Panc1 (cell line): ENCODE measurements around the gene LPIN3.

Experiments used
- POLR2AphosphoS5 ChIP-seq: IDR thresholded peaks from 2 replicates; pipeline ENCODE4 v1.6.1; 2012; ENCODE audit warnings: mild to moderate bottlenecking, low read depth, low read length, moderate library complexity
- SIN3A ChIP-seq: IDR thresholded peaks from 2 replicates; pipeline ENCODE4 v1.6.1; 2012; ENCODE audit warnings: low read depth, mild to moderate bottlenecking, low read length, moderate library complexity, borderline replicate concordance; ENCODE audit not compliant: insufficient read depth
- TF ChIP-seq, protein P1 (sequence below): fragments of 450-650 bp; IDR thresholded peaks from 2 replicates; pipeline ENCODE4 v1.5.1; 2017; ENCODE audit warnings: mild to moderate bottlenecking

DNA sequence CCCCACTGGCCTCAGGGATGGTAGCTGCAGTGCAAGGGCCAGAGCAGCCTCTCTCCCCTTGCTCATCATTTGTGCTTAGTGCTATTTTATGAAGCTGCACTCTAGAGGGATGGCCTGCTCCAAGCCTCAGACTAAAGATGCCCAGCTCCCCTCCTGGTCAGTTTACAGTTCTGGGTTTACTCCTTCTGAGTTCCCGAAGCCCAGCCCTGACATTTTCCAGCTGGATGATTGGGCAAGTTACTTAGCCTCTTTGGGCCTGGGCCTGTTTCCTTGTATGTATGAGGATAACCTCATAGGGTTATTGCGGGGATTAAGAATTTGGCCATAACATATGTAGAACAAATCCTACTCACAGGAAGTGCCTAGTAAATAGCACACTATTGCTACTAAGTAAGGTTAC, 57.8 kb downstream of the LPIN3 start:
- TF ChIP-seq, protein P1, sequence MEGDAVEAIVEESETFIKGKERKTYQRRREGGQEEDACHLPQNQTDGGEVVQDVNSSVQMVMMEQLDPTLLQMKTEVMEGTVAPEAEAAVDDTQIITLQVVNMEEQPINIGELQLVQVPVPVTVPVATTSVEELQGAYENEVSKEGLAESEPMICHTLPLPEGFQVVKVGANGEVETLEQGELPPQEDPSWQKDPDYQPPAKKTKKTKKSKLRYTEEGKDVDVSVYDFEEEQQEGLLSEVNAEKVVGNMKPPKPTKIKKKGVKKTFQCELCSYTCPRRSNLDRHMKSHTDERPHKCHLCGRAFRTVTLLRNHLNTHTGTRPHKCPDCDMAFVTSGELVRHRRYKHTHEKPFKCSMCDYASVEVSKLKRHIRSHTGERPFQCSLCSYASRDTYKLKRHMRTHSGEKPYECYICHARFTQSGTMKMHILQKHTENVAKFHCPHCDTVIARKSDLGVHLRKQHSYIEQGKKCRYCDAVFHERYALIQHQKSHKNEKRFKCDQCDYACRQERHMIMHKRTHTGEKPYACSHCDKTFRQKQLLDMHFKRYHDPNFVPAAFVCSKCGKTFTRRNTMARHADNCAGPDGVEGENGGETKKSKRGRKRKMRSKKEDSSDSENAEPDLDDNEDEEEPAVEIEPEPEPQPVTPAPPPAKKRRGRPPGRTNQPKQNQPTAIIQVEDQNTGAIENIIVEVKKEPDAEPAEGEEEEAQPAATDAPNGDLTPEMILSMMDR = no peak
- TF ChIP-seq SIN3A = no peak
- no peak for TF ChIP-seq POLR2AphosphoS5
